H1 (cell line): ENCODE measurements around the gene NET1. TPM values are rescaled to one million over a fixed set of nuclear protein-coding genes. Genes with fewer than 3 reads are reported as not detected.

Experiments
- CTCF ChIA-PET: fragments of 300-600 bp; sonication (Branson Sonifier 250); formaldehyde crosslinking; loops from one replicate; lab custom pipeline; 2021; ENCODE audit not compliant: partially characterized antibody; lab: Charles Lee
- POLR2A ChIA-PET: fragments of 300-600 bp; sonication (Branson Sonifier 250); formaldehyde crosslinking; loops from one replicate; lab custom pipeline; 2021; ENCODE audit warnings: inconsistent platforms; ENCODE audit not compliant: partially characterized antibody; lab: Charles Lee
- DNase-seq, 2 experiments: peaks; one replicate each; pipeline versions ENCODE4 v3.0.0 to v3.0.0-alpha.2; 2010 to 2022; ENCODE audit warnings: low spot score in 2 of 2, low read depth in 1 of 2, mixed read lengths in 1 of 2
- FAIRE-seq: peaks from 2 replicates; lab custom pipeline; 2011; peaks lifted over from hg19 to GRCh38; lab: Jason Lieb, UNC
- H2AFZ ChIP-seq: 2 replicates; pipeline ENCODE4 v1.8.1; 2012; ENCODE audit warnings: low read length, inconsistent platforms
- H2AK5ac ChIP-seq: 2 replicates; pipeline ENCODE4 v1.6.1; 2013; ENCODE audit warnings: low read depth, low read length
- H2BK120ac ChIP-seq: replicated peaks from 2 replicates; pipeline ENCODE3; 2013; ENCODE audit warnings: low read depth, low read length, inconsistent platforms
- H2BK12ac ChIP-seq: 2 replicates; pipeline ENCODE4 v1.6.1; 2013; ENCODE audit warnings: low read depth, low read length
- H2BK15ac ChIP-seq: 2 replicates; pipeline ENCODE4 v1.6.1; 2013; ENCODE audit warnings: low read length
- H2BK20ac ChIP-seq: 2 replicates; pipeline ENCODE4 v1.6.1; 2013; ENCODE audit warnings: low read length
- H2BK5ac ChIP-seq: 2 replicates; pipeline ENCODE4 v1.6.1; 2013; ENCODE audit warnings: low read depth, low read length
- H3K14ac ChIP-seq: 2 replicates; pipeline ENCODE4 v1.6.1; 2013; ENCODE audit warnings: inconsistent platforms; ENCODE audit not compliant: insufficient read length
- H3K18ac ChIP-seq: 2 replicates; pipeline ENCODE4 v1.6.1; 2013; ENCODE audit warnings: low read length; ENCODE audit errors: extremely low read depth
- H3K23ac ChIP-seq: 2 replicates; pipeline ENCODE4 v1.6.1; 2013; ENCODE audit warnings: inconsistent platforms; ENCODE audit not compliant: insufficient read length
- H3K23me2 ChIP-seq: 2 replicates; pipeline ENCODE4 v1.6.1; 2013; ENCODE audit warnings: low read depth, low read length
- H3K27ac ChIP-seq: 2 replicates; pipeline ENCODE4 v1.6.1; 2011; ENCODE audit warnings: low read depth, low read length, inconsistent platforms
- H3K27me3 ChIP-seq, 4 experiments: replicated peaks in 1 of 4; 1 replicate in 1 of 4; 2 replicates in 3 of 4; pipeline versions ENCODE4 v1.6.1 to v1.8.1; 2011 to 2013; ENCODE audit warnings: low read length in 3 of 4, mild to moderate bottlenecking in 3 of 4, inconsistent platforms in 2 of 4, mixed read lengths in 2 of 4, moderate library complexity in 1 of 4; ENCODE audit not compliant: control insufficient read depth in 3 of 4, insufficient read depth in 3 of 4; ENCODE audit errors: extremely low read depth in 1 of 4
- H3K36me3 ChIP-seq, 4 experiments: 2 replicates each; pipeline versions ENCODE4 v1.6.1 to v1.8.1; 2011 to 2013; ENCODE audit warnings: mild to moderate bottlenecking in 4 of 4, low read length in 3 of 4, moderate library complexity in 2 of 4, control low read depth in 1 of 4, inconsistent platforms in 1 of 4; ENCODE audit not compliant: insufficient read depth in 4 of 4, control insufficient read depth in 2 of 4
- H3K4ac ChIP-seq: replicated peaks from 2 replicates; pipeline ENCODE3; 2013; ENCODE audit warnings: low read length, low read depth, mixed read lengths, inconsistent platforms; ENCODE audit not compliant: insufficient read length
- H3K4me1 ChIP-seq, 4 experiments: replicated peaks in 1 of 4; 1 replicate in 1 of 4; 2 replicates in 3 of 4; pipeline versions ENCODE4 v1.6.1 to v1.8.1; 2011 to 2013; ENCODE audit warnings: low read length in 3 of 4, inconsistent platforms in 2 of 4, mixed read lengths in 1 of 4; ENCODE audit not compliant: insufficient read depth in 4 of 4, control insufficient read depth in 3 of 4
- H3K4me2 ChIP-seq, 2 experiments: 2 replicates each; pipeline versions ENCODE4 v1.6.1 to v1.8.1; 2011 to 2013; ENCODE audit warnings: low read depth in 2 of 2, low read length in 2 of 2, control low read depth in 1 of 2, inconsistent platforms in 1 of 2, mild to moderate bottlenecking in 1 of 2; ENCODE audit not compliant: insufficient read depth in 1 of 2
- H3K4me3 ChIP-seq, 4 experiments: fragments of 200-600, 300-600 bp in 1 of 4; sonication (generic), shearing (Covaris generic), sonication (Bioruptor Twin) in 1 of 4; 2 replicates each; pipeline versions ENCODE4 v1.5.1 to v1.8.1; 2011 to 2016; ENCODE audit warnings: low read length in 4 of 4, low read depth in 3 of 4, control low read depth in 2 of 4, inconsistent platforms in 2 of 4, mild to moderate bottlenecking in 2 of 4, mixed read lengths in 1 of 4, moderate library complexity in 1 of 4; ENCODE audit not compliant: insufficient read depth in 2 of 4; ENCODE audit errors: extremely low read depth in 1 of 4
- H3K56ac ChIP-seq: replicated peaks from 2 replicates; pipeline ENCODE3; 2013; ENCODE audit warnings: low read depth, mild to moderate bottlenecking, mixed read lengths, low read length, inconsistent platforms; ENCODE audit not compliant: insufficient read length
- H3K79me1 ChIP-seq: 2 replicates; pipeline ENCODE4 v1.6.1; 2013; ENCODE audit warnings: low read depth, low read length, control low read depth
- H3K79me2 ChIP-seq, 2 experiments: 2 replicates each; pipeline versions ENCODE4 v1.6.1 to v1.8.1; 2012 to 2013; ENCODE audit warnings: low read length in 2 of 2, mild to moderate bottlenecking in 2 of 2, inconsistent platforms in 1 of 2; ENCODE audit not compliant: insufficient read depth in 2 of 2, control insufficient read depth in 1 of 2
- H3K9ac ChIP-seq, 4 experiments: replicated peaks in 1 of 4; 1 replicate in 1 of 4; 2 replicates in 3 of 4; pipeline versions ENCODE4 v1.6.1 to v1.8.1; 2011 to 2013; ENCODE audit warnings: low read depth in 3 of 4, low read length in 3 of 4, control low read depth in 2 of 4, mild to moderate bottlenecking in 2 of 4, moderate library complexity in 2 of 4, inconsistent platforms in 1 of 4; ENCODE audit errors: extremely low read depth in 1 of 4
- H3K9me3 ChIP-seq, 2 experiments: 2 replicates each; pipeline versions ENCODE4 v1.6.1 to v1.8.1; 2012 to 2013; ENCODE audit warnings: mild to moderate bottlenecking in 2 of 2, moderate library complexity in 2 of 2, control low read depth in 1 of 2, inconsistent platforms in 1 of 2, low read depth in 1 of 2, low read length in 1 of 2, mixed read lengths in 1 of 2; ENCODE audit not compliant: insufficient read depth in 2 of 2
- H4K20me1 ChIP-seq, 2 experiments: replicated peaks in 1 of 2; 2 replicates each; pipeline versions ENCODE3 to v1.8.1; 2011 to 2013; ENCODE audit warnings: inconsistent platforms in 2 of 2, low read length in 2 of 2, mild to moderate bottlenecking in 1 of 2; ENCODE audit not compliant: insufficient read depth in 2 of 2, control insufficient read depth in 1 of 2
- H4K5ac ChIP-seq: 2 replicates; pipeline ENCODE4 v1.6.1; 2013; ENCODE audit warnings: low read length, low read depth, mixed read lengths, inconsistent platforms; ENCODE audit not compliant: insufficient read length
- H4K8ac ChIP-seq: 2 replicates; pipeline ENCODE4 v1.8.0; 2013; ENCODE audit warnings: mild to moderate bottlenecking, moderate library complexity, low read length, inconsistent platforms; ENCODE audit not compliant: insufficient read depth; ENCODE audit errors: extremely low read depth
- H4K91ac ChIP-seq: replicated peaks from 2 replicates; pipeline ENCODE3; 2013; ENCODE audit warnings: low read length, mixed read lengths, inconsistent platforms; ENCODE audit not compliant: insufficient read length
- BACH1 ChIP-seq: IDR thresholded peaks from 2 replicates; pipeline ENCODE4 v1.6.1; 2012; ENCODE audit warnings: low read length, improper control_type of control experiment
- BCL11A ChIP-seq, 2 experiments: IDR thresholded peaks; one replicate each; pipeline ENCODE4 v1.6.1; 2011; ENCODE audit warnings: low read depth in 2 of 2, low read length in 2 of 2, mild to moderate bottlenecking in 2 of 2
- BRCA1 ChIP-seq: IDR thresholded peaks from 2 replicates; pipeline ENCODE4 v1.6.1; 2012; ENCODE audit warnings: low read depth, low read length, improper control_type of control experiment
- KDM5A ChIP-seq: fragments of 200-600 bp; IDR thresholded peaks from 2 replicates; pipeline ENCODE4 v1.7.1; 2012; ENCODE audit warnings: mild to moderate bottlenecking, low read length, inconsistent platforms, mixed read lengths
- MAFK ChIP-seq: IDR thresholded peaks from 2 replicates; pipeline ENCODE4 v1.6.1; 2012; ENCODE audit warnings: low read depth, mild to moderate bottlenecking, improper control_type of control experiment, low read length
- SIN3A ChIP-seq, 2 experiments: IDR thresholded peaks in 1 of 2; conservative IDR thresholded peaks in 1 of 2; 2 replicates each; pipeline ENCODE4 v1.6.1; 2011 to 2012; ENCODE audit warnings: low read length in 2 of 2, improper control_type of control experiment in 1 of 2, low read depth in 1 of 2, mild to moderate bottlenecking in 1 of 2
- SIRT6 ChIP-seq: IDR thresholded peaks from one replicate; pipeline ENCODE4 v1.7.1; 2012; ENCODE audit warnings: low read length, inconsistent platforms
- SP1 ChIP-seq: IDR thresholded peaks from 2 replicates; pipeline ENCODE4 v1.6.1; 2011; ENCODE audit warnings: low read depth, low read length
- TEAD4 ChIP-seq: IDR thresholded peaks from 2 replicates; pipeline ENCODE4 v1.6.1; 2012; ENCODE audit warnings: low read depth, low read length, inconsistent platforms, mixed read lengths
- WGBS, 2 experiments: shearing (Covaris generic) in 1 of 2; methylation state at CpG; one replicate each; pipeline versions ENCODE4 v1.1.6 to v1.1.7; 2013 to 2015; ENCODE audit warnings: low lambda C conversion rate in 2 of 2, mixed read lengths in 2 of 2, inconsistent platforms in 1 of 2, low coverage in 1 of 2, missing lambda C conversion rate in 1 of 2; ENCODE audit not compliant: insufficient replicate concordance in 2 of 2, insufficient coverage in 1 of 2, insufficient read length in 1 of 2; ENCODE audit errors: extremely low coverage in 1 of 2, missing lambda C conversion rate in 1 of 2; 5-methylcytosine and 5-hydroxymethylcytosine counted together
- polyA plus RNA-seq, 7 experiments: library from polyadenylated mRNA; depleted of rRNA in 3 of 7; stranded (reverse) in 5 of 7; unstranded in 2 of 7; fragments of >200 nt in 5 of 7; fragments of 200-250 nt in 2 of 7; gene quantifications; 1 replicate in 5 of 7; 2 replicates in 1 of 7; 4 replicates in 1 of 7; pipeline versions ENCODE4 v1.2.1 to v1.2.3, GENCODE V29; 2011 to 2013; ENCODE audit warnings: missing spikeins in 2 of 7, mixed read lengths in 2 of 7
- total RNA-seq: library from RNA; stranded (reverse); fragmentation: NEBNext Ultra II Directional; extraction: Animal tissue kit (Norgen Biotek cat#: 25700); gene quantifications from 2 replicates; pipeline ENCODE4 v1.2.1, GENCODE V29; 2021

NET1 gene
- total and polyA plus RNA-seq, 2 of the 8 experiments (the other 6 are each of a cell fraction or from before 2014, with no cell fraction given), result 21.5 to 117 TPM

GRCh38 chr10:5478694-5479305 is 66.4 kb downstream of the NET1 start:
- CTCF ChIA-PET, result interaction anchor here (0.6 to 3.5 kb wide), 3 partner anchors 11 to 927 kb away, joined by 3 to 18 read pairs (median 3); no protein-coding TSS in a partner anchor
- no peaks in the 10 kb centered on the region for H3K9me3 ChIP-seq
- no peak for TF ChIP-seq SP1
- no peak for TF ChIP-seq KDM5A
- TF ChIP-seq SIRT6, result no peak
- TF ChIP-seq BCL11A (IDR thresholded peaks at IDR 0.05; ENCODE audit: low read depth in 2 of 2, low read length in 2 of 2), result no peak
- TF ChIP-seq BRCA1, result no peak
- no peak for TF ChIP-seq SIN3A (conservative IDR thresholded peaks at IDR 0.05 in 1 of 2, IDR thresholded peaks at IDR 0.05 in 1 of 2; ENCODE audit: low read depth in 1 of 2, low read length in 2 of 2)
- no peak for TF ChIP-seq TEAD4
- TF ChIP-seq MAFK, result no peak
- TF ChIP-seq BACH1, result no peak
- H3K4me1 ChIP-seq, result peaks cover 3 to 14% (median 8%) of the 10 kb centered on the region in 4 experiments
- H2BK20ac ChIP-seq, result 0 out of 2 replicates have a peak overlapping the region, but pooled peaks have one; percentile 77
- H2BK5ac ChIP-seq, result peak overlapping the region; percentile 98; the same call in 1 of the 2 replicates
- no peak for DNase-seq
- no peak overlapping the region for H3K4ac ChIP-seq
- H3K79me2 ChIP-seq, result no peaks in the 10 kb centered on the region
- no peak overlapping the region for H2BK120ac ChIP-seq
- no peak overlapping the region; the same call in 1 of the 2 replicates for H2BK15ac ChIP-seq
- no peak overlapping the region for H3K4me2 ChIP-seq
- H4K20me1 ChIP-seq, result no peaks in the 10 kb centered on the region
- no peak overlapping the region for H2AFZ ChIP-seq
- H2BK12ac ChIP-seq, result peak overlapping the region; percentile 92; the same call in 1 of the 2 replicates
- no peak overlapping the region for H3K27ac ChIP-seq
- FAIRE-seq, result no peak
- WGBS, 2 experiments, result 90% methylated on average over 15 of the region's 18 CpGs; no CpG with 5 or more reads in 1 of the 2 experiments
- H3K27me3 ChIP-seq, result no peaks in the 10 kb centered on the region
- peak overlapping the region; percentile 59 for H4K91ac ChIP-seq
- no peak overlapping the region for H3K23ac ChIP-seq
- POLR2A ChIA-PET, result interaction anchor here (1.6 to 5.3 kb wide), 2 partner anchors 12 kb away, joined by 3 to 44 read pairs; no protein-coding TSS in a partner anchor
- no peaks in the 10 kb centered on the region for H3K36me3 ChIP-seq
- no peak overlapping the region for H3K9ac ChIP-seq
- H3K23me2 ChIP-seq, result no peaks in the 10 kb centered on the region
- H3K56ac ChIP-seq, result no peak overlapping the region
- peak overlapping the region; percentile 48; the same call in 1 of the 2 replicates for H3K18ac ChIP-seq
- 0 out of 2 replicates have a peak overlapping the region, but pooled peaks have one; percentile 1 for H4K8ac ChIP-seq
- H2AK5ac ChIP-seq, result peak overlapping the region; percentile 98; the same call in 1 of the 2 replicates
- no peaks in the 10 kb centered on the region for H3K79me1 ChIP-seq
- H4K5ac ChIP-seq, result no peak overlapping the region
- H3K14ac ChIP-seq, result no peak overlapping the region
- no peak overlapping the region for H3K4me3 ChIP-seq
